CD4-positive, alpha-beta memory T cell (primary cell): ENCODE results near the gene CAMKK2. TPM values are rescaled to one million over a fixed set of nuclear protein-coding genes. Genes with fewer than 3 reads are reported as not detected.
A peak's percentile ranks its signal among the peaks of the same experiment; 100 is the strongest.
"Not testable (repeated sequence)": the region's sequence is repeated elsewhere in the genome, so short reads cannot be mapped to it uniquely, and the experiment has no call there.

ENCODE experiments used
- CTCF ChIA-PET: fragments of 350-600 bp; sonication (Branson Sonifier 250); formaldehyde crosslinking; loops from one replicate; lab custom pipeline; 2021; ENCODE audit warnings: inconsistent platforms; ENCODE audit not compliant: partially characterized antibody; lab: Charles Lee
- POLR2A ChIA-PET: fragments of 350-600 bp; sonication (Branson Sonifier 250); formaldehyde crosslinking; loops from one replicate; lab custom pipeline; 2021; ENCODE audit not compliant: partially characterized antibody; lab: Charles Lee
- DNase-seq, 5 donors: peaks; one replicate each; pipeline versions ENCODE4 v3.0.0 to v3.0.0-alpha.2; 2020 to 2022; ENCODE audit warnings: mixed read lengths in 1 of 5
- H3K27ac ChIP-seq: one replicate; pipeline ENCODE4 v1.7.0; 2013; ENCODE audit warnings: low read depth, low read length
- H3K27me3 ChIP-seq: 2 replicates; pipeline ENCODE4 v1.7.0; 2013; ENCODE audit warnings: mild to moderate bottlenecking, low read length, moderate library complexity; ENCODE audit not compliant: insufficient read depth
- H3K36me3 ChIP-seq: 2 replicates; pipeline ENCODE4 v1.7.0; 2013; ENCODE audit warnings: mild to moderate bottlenecking, low read length, moderate library complexity; ENCODE audit not compliant: insufficient read depth
- H3K4me1 ChIP-seq: 2 replicates; pipeline ENCODE4 v1.7.0; 2013; ENCODE audit warnings: mild to moderate bottlenecking, low read length, moderate library complexity; ENCODE audit not compliant: insufficient read depth
- H3K4me3 ChIP-seq, 2 donors: one replicate each; pipeline ENCODE4 v1.7.0; 2013; ENCODE audit warnings: low read length in 2 of 2, mild to moderate bottlenecking in 1 of 2
- H3K9me3 ChIP-seq, 2 donors: one replicate each; pipeline ENCODE4 v1.7.0; 2013; ENCODE audit warnings: low read length in 2 of 2, control low read depth in 1 of 2; ENCODE audit not compliant: control insufficient read depth in 1 of 2
- H3K27ac Mint-ChIP-seq, 7 donors: one replicate each; pipeline ENCODE4 v1.8.0; 2020 to 2021; ENCODE audit warnings: mixed read lengths in 7 of 7, mild to moderate bottlenecking in 6 of 7, inconsistent platforms in 3 of 7, moderate library complexity in 3 of 7
- H3K27me3 Mint-ChIP-seq, 2 donors: one replicate each; pipeline ENCODE4 v1.8.0; 2020 to 2021; ENCODE audit warnings: mixed read lengths in 2 of 2
- H3K36me3 Mint-ChIP-seq, 2 donors: one replicate each; pipeline ENCODE4 v1.8.0; 2020 to 2021; ENCODE audit warnings: mixed read lengths in 2 of 2, inconsistent platforms in 1 of 2, mild to moderate bottlenecking in 1 of 2
- H3K4me1 Mint-ChIP-seq, 4 donors: one replicate each; pipeline ENCODE4 v1.8.0; 2020 to 2021; ENCODE audit warnings: mixed read lengths in 4 of 4, mild to moderate bottlenecking in 1 of 4
- H3K4me3 Mint-ChIP-seq, 8 donors: one replicate each; pipeline ENCODE4 v1.8.0; 2020 to 2021; ENCODE audit warnings: mixed read lengths in 8 of 8, mild to moderate bottlenecking in 7 of 8, moderate library complexity in 6 of 8, inconsistent platforms in 3 of 8
- H3K9me3 Mint-ChIP-seq, 8 donors: one replicate each; pipeline ENCODE4 v1.8.0; 2020 to 2021; ENCODE audit warnings: mixed read lengths in 8 of 8, mild to moderate bottlenecking in 5 of 8, inconsistent platforms in 3 of 8, moderate library complexity in 1 of 8
- intact Hi-C: fragments of 100-400 bp; cut with micrococcal nuclease; formaldehyde crosslinking; loops from one replicate; pipeline ENCODE4 v1.15.1; 2023
- polyA plus RNA-seq, 2 donors: library from polyadenylated mRNA; unstranded; fragments of 300-500 nt; fragmentation: Illumina TruSeq; gene quantifications; one replicate each; pipeline ENCODE4 v1.2.3, GENCODE V29; 2021
- total RNA-seq, 2 experiments: library from RNA; stranded (reverse); gene quantifications; one replicate each; pipeline ENCODE4 v1.2.3, GENCODE V29; 2021

Gene CAMKK2
- total and polyA plus RNA-seq, 4 experiments from 2014 or later = 13.4 to 20.6 (median 18.5) TPM

- CTCF ChIA-PET = no interaction called here
Observed at GRCh38 chr12:121232163-121232562, 64.3 kb downstream of the CAMKK2 start.

GRCh38 chr12:121230538-121230907 lies 66.0 kb downstream of the CAMKK2 start:
- CTCF ChIA-PET = interaction anchor here (0.7 to 5.2 kb wide), 15 partner anchors 9 to 171 kb away, joined by 3 to 57 read pairs (median 4); partner anchors contain the start of gene P2RX4
- no peak overlapping the region for H3K4me3 Mint-ChIP-seq
- intact Hi-C loops = loop anchor here (1.0 kb wide), 1 partner anchor 170 kb away; no protein-coding TSS in a partner anchor
- no peaks in the 10 kb centered on the region for H3K27me3 Mint-ChIP-seq
- H3K27me3 ChIP-seq = no peaks in the 10 kb centered on the region
- peaks cover 30% of the 10 kb centered on the region for H3K36me3 ChIP-seq
- H3K4me1 Mint-ChIP-seq = peaks cover 12 to 32% (median 26%) of the 10 kb centered on the region in 4 donors
- no peak overlapping the region for H3K4me3 ChIP-seq
- H3K27ac Mint-ChIP-seq = peak overlapping the region in 6 of 7 donors; percentile 59 to 82 (median 71)
- H3K36me3 Mint-ChIP-seq = peaks cover 28 to 52% of the 10 kb centered on the region in 2 donors
- POLR2A ChIA-PET = interaction anchor here (1.2 to 2.0 kb wide), 3 partner anchors 9 to 16 kb away, joined by 3 to 14 read pairs (median 4); no protein-coding TSS in a partner anchor
- H3K9me3 Mint-ChIP-seq = no peaks in the 10 kb centered on the region
- H3K27ac ChIP-seq = no peak overlapping the region
- peaks cover 37% of the 10 kb centered on the region for H3K4me1 ChIP-seq
- DNase-seq = no peak
- no peaks in the 10 kb centered on the region for H3K9me3 ChIP-seq

More at GRCh38 chr12:121232163-121232562, 64.3 kb downstream of the CAMKK2 start:
- POLR2A ChIA-PET = interaction anchor here (0.8 kb wide), 1 partner anchor 8 kb away, joined by 3 read pairs; no protein-coding TSS in a partner anchor
- no peak for DNase-seq
- H3K36me3 Mint-ChIP-seq = peaks cover 34 to 58% of the 10 kb centered on the region in 2 donors
- Histone ChIP-seq H3K27me3 (no peaks in the 10 kb centered on the region), H3K36me3 (peaks cover 34% of the 10 kb centered on the region), H3K4me1 (peaks cover 20% of the 10 kb centered on the region), H3K9me3 (no peaks in the 10 kb centered on the region), H3K27ac (no peak overlapping the region), H3K4me3 (no peak overlapping the region)
- peaks cover 5 to 17% (median 14%) of the 10 kb centered on the region in 4 donors for H3K4me1 Mint-ChIP-seq
- H3K4me3 Mint-ChIP-seq = no peak overlapping the region
- no peaks in the 10 kb centered on the region for H3K27me3 Mint-ChIP-seq
- peak overlapping the region in 3 of 7 donors; percentile 25 to 71 (median 62) for H3K27ac Mint-ChIP-seq
- no peaks in the 10 kb centered on the region for H3K9me3 Mint-ChIP-seq
- intact Hi-C loops = no loop called here

GRCh38 chr12:121229826-121230537 lies 66.5 kb downstream of the CAMKK2 start:
- H3K27ac ChIP-seq, H3K27me3 ChIP-seq, H3K4me3 Mint-ChIP-seq, H3K9me3 ChIP-seq, H3K27me3 Mint-ChIP-seq, H3K4me3 ChIP-seq, H3K9me3 Mint-ChIP-seq: not testable (repeated sequence)
- peak; percentile 40 to 53 (median 50) for DNase-seq
- ChIA-PET CTCF (interaction anchor here (0.8 to 5.2 kb wide), 15 partner anchors 9 to 170 kb away, joined by 3 to 57 read pairs (median 4); no protein-coding TSS in a partner anchor), POLR2A (interaction anchor here (1.2 to 2.0 kb wide), 3 partner anchors 9 to 16 kb away, joined by 3 to 14 read pairs (median 4); no protein-coding TSS in a partner anchor)
- Histone ChIP-seq H3K36me3 (peaks cover 30% of the 10 kb centered on the region), H3K4me1 (peaks cover 40% of the 10 kb centered on the region)
- Mint-ChIP-seq H3K4me1 (peaks cover 12 to 35% (median 27%) of the 10 kb centered on the region in 4 donors), H3K36me3 (peaks cover 28 to 48% of the 10 kb centered on the region in 2 donors), H3K27ac (peak overlapping the region in 6 of 7 donors; percentile 59 to 85 (median 76))
- intact Hi-C loops = loop anchor here (1.0 kb wide), 1 partner anchor 170 kb away; no protein-coding TSS in a partner anchor

- Histone ChIP-seq H3K36me3 (peaks cover 30% of the 10 kb centered on the region), H3K27ac (no peak overlapping the region), H3K4me3 (no peak overlapping the region), H3K27me3 (no peaks in the 10 kb centered on the region), H3K9me3 (no peaks in the 10 kb centered on the region), H3K4me1 (peaks cover 48% of the 10 kb centered on the region)
- Mint-ChIP-seq H3K4me1 (peaks cover 18 to 44% (median 34%) of the 10 kb centered on the region in 4 donors), H3K27ac (peak overlapping the region in 4 of 7 donors; percentile 71 to 85 (median 77)), H3K9me3 (no peaks in the 10 kb centered on the region), H3K27me3 (no peaks in the 10 kb centered on the region), H3K4me3 (no peak overlapping the region), H3K36me3 (peaks cover 28 to 47% of the 10 kb centered on the region in 2 donors)
- no peak for DNase-seq
- POLR2A ChIA-PET = interaction anchor here (1.2 to 2.0 kb wide), 2 partner anchors 10 to 15 kb away, joined by 3 to 14 read pairs; no protein-coding TSS in a partner anchor
- CTCF ChIA-PET = interaction anchor here (0.8 to 5.2 kb wide), 11 partner anchors 10 to 169 kb away, joined by 3 to 57 read pairs (median 4); no protein-coding TSS in a partner anchor
- intact Hi-C loops = no loop called here
Observed at GRCh38 chr12:121228919-121229665, 67.4 kb downstream of the CAMKK2 start.

DNA sequence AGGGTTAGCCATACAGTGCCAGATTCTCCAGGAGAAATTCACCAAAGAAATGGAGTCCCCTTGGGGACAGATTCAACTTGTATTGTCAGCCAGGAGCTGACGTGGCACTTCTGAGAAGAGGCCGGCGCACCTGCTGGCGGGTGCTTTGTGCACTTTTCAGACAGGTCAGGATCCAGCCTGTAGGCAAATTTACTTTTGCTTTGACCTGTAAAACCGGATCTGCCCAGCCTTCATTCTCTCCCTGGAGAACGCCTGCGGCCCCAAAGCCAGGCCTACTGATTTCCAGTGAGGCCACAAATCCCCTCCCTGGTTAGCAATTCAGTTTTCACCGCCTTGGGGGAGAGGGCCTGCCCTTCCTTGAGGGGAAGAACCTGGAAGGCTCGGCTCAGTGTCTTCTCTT lies 69.2 kb downstream of the CAMKK2 start:
- H3K27me3 Mint-ChIP-seq = no peaks in the 10 kb centered on the region
- ChIA-PET CTCF (interaction anchor here (1.4 to 5.2 kb wide), 3 partner anchors 12 to 567 kb away, joined by 3 to 57 read pairs (median 3); no protein-coding TSS in a partner anchor), POLR2A (interaction anchor here (1.3 kb wide), 1 partner anchor 9 kb away, joined by 4 read pairs; no protein-coding TSS in a partner anchor)
- H3K4me1 Mint-ChIP-seq = peaks cover 33 to 60% (median 49%) of the 10 kb centered on the region in 4 donors
- Histone ChIP-seq H3K27ac (no peak overlapping the region), H3K36me3 (peaks cover 12% of the 10 kb centered on the region), H3K4me3 (no peak overlapping the region), H3K4me1 (peaks cover 65% of the 10 kb centered on the region), H3K27me3 (no peaks in the 10 kb centered on the region), H3K9me3 (no peaks in the 10 kb centered on the region)
- no peak overlapping the region for H3K4me3 Mint-ChIP-seq
- intact Hi-C loops = no loop called here
- no peaks in the 10 kb centered on the region for H3K9me3 Mint-ChIP-seq
- H3K27ac Mint-ChIP-seq = peak overlapping the region in 6 of 7 donors; percentile 24 to 87 (median 80)
- DNase-seq = no peak
- H3K36me3 Mint-ChIP-seq = peaks cover 21 to 40% of the 10 kb centered on the region in 2 donors

- H3K4me1 ChIP-seq = peaks cover 65% of the 10 kb centered on the region
- intact Hi-C loops, H3K27me3 ChIP-seq, H3K9me3 ChIP-seq, H3K9me3 Mint-ChIP-seq, DNase-seq, H3K27ac ChIP-seq, H3K4me3 Mint-ChIP-seq, H3K4me3 ChIP-seq, H3K36me3 ChIP-seq, H3K27me3 Mint-ChIP-seq: not testable (repeated sequence)
- ChIA-PET CTCF (interaction anchor here (1.4 to 5.2 kb wide), 3 partner anchors 12 to 567 kb away, joined by 3 to 57 read pairs (median 3); no protein-coding TSS in a partner anchor), POLR2A (interaction anchor here (1.3 kb wide), 1 partner anchor 9 kb away, joined by 4 read pairs; no protein-coding TSS in a partner anchor)
- Mint-ChIP-seq H3K36me3 (peaks cover 18 to 39% of the 10 kb centered on the region in 2 donors), H3K4me1 (peaks cover 33 to 63% (median 49%) of the 10 kb centered on the region in 4 donors), H3K27ac (peak overlapping the region; percentile 57 to 87 (median 84))
Observed at GRCh38 chr12:121226871-121227270, 69.6 kb downstream of the CAMKK2 start.
